Aorta (tissue), 5 donors: ENCODE measurements around the gene GLO1. TPM values are rescaled to one million over a fixed set of nuclear protein-coding genes. Genes with fewer than 3 reads are reported as not detected.

Experiments used
- ATAC-seq: fragments of 200-7000 bp; cut with Tn5 transposase; one replicate; pipeline ENCODE4 v1.9.1; 2022; ENCODE audit warnings: moderate library complexity; ENCODE audit not compliant: low FRiP score
- DNase-seq, 2 donors: peaks; one replicate each; pipeline ENCODE4 v3.0.0-alpha.2; 2020
- H3K27ac ChIP-seq, 2 donors: one replicate each; pipeline ENCODE4 v1.5.1; 2013; ENCODE audit warnings: low read length in 2 of 2, mild to moderate bottlenecking in 2 of 2, moderate library complexity in 2 of 2, control low read depth in 1 of 2, inconsistent platforms in 1 of 2, low read depth in 1 of 2
- H3K27me3 ChIP-seq, 2 donors: one replicate each; pipeline ENCODE4 v1.6.1; 2013; ENCODE audit warnings: control low read depth in 1 of 2, low read length in 1 of 2, mild to moderate bottlenecking in 1 of 2, moderate library complexity in 1 of 2; ENCODE audit not compliant: insufficient read depth in 2 of 2, control insufficient read depth in 1 of 2
- H3K36me3 ChIP-seq, 2 donors: one replicate each; pipeline ENCODE4 v1.6.1; 2013; ENCODE audit warnings: control low read depth in 1 of 2, low read length in 1 of 2, mild to moderate bottlenecking in 1 of 2; ENCODE audit not compliant: insufficient read depth in 2 of 2, control insufficient read depth in 1 of 2
- H3K4me1 ChIP-seq, 2 donors: one replicate each; pipeline ENCODE4 v1.6.1; 2013; ENCODE audit warnings: low read length in 2 of 2, control low read depth in 1 of 2, mild to moderate bottlenecking in 1 of 2, moderate library complexity in 1 of 2; ENCODE audit not compliant: insufficient read depth in 2 of 2, control insufficient read depth in 1 of 2
- H3K4me3 ChIP-seq, 2 donors: one replicate each; pipeline ENCODE4 v1.5.1; 2013; ENCODE audit warnings: low read length in 2 of 2, control low read depth in 1 of 2, mild to moderate bottlenecking in 1 of 2
- H3K9me3 ChIP-seq: one replicate; pipeline ENCODE4 v1.6.1; 2013; ENCODE audit warnings: mild to moderate bottlenecking, low read length; ENCODE audit not compliant: control insufficient read depth
- WGBS, 2 donors: extraction: QIAGEN DNeasy Blood & Tissue Kit; methylation state at CpG; one replicate each; pipeline ENCODE4 v1.1.7; 2013; 5-methylcytosine and 5-hydroxymethylcytosine counted together
- intact Hi-C, 2 donors: fragments of 100-400 bp; cut with DNase I; formaldehyde crosslinking; loops; one replicate each; pipeline versions ENCODE4 v1.14.2 to v1.15.0; 2022
- polyA plus RNA-seq, 2 donors: library from polyadenylated mRNA; stranded (reverse); fragments of 200-250 nt; gene quantifications; one replicate each; pipeline ENCODE4 v1.2.3, GENCODE V29; 2013
- total RNA-seq, 2 donors: library from RNA; stranded (reverse); fragmentation: NEBNext Ultra II Directional; extraction: Animal tissue kit (Norgen Biotek cat#: 25700); gene quantifications; one replicate each; pipeline ENCODE4 v1.2.1, GENCODE V29; 2021
- donor health status: healthy with polysubstance abuse.
- donor health status: Bipolar disorder and iron deficiency.
- donor health status: DM: no; HTN: no; CAD: no.
- donor health status: DM: no; HTN: no; CAD: no.
- donor health status: DM: yes; HTN: yes; CAD: no.

Gene GLO1
- total and polyA plus RNA-seq, 4 donors, result 43.1 to 94.3 (median 51.4) TPM

GRCh38 chr6:38697846-38698245, 5.1 kb downstream of the GLO1 start:
- Histone ChIP-seq H3K4me1 (no peaks in the 10 kb centered on the region), H3K9me3 (no peaks in the 10 kb centered on the region), H3K36me3 (no peaks in the 10 kb centered on the region), H3K27me3 (no peaks in the 10 kb centered on the region), H3K4me3 (no peak overlapping the region), H3K27ac (no peak overlapping the region)
- intact Hi-C loops, result no loop called here
- ATAC-seq (no peak), DNase-seq (no peak)
- WGBS, 2 donors, result 84 to 88% methylated on average over 3 of the region's 3 CpGs

- no peaks in the 10 kb centered on the region for H3K27me3 ChIP-seq
- H3K9me3 ChIP-seq, result no peaks in the 10 kb centered on the region
- no peak overlapping the region for H3K27ac ChIP-seq
- H3K4me3 ChIP-seq, result no peak overlapping the region
- H3K36me3 ChIP-seq, result no peaks in the 10 kb centered on the region
- DNase-seq (no peak), ATAC-seq (no peak)
- no peaks in the 10 kb centered on the region for H3K4me1 ChIP-seq
- intact Hi-C loops, result no loop called here
These were observed 6.6 kb downstream of the GLO1 start for GRCh38 chr6:38696345-38696744.

GRCh38 chr6:38695933-38696332, 7.0 kb downstream of the GLO1 start:
- ATAC-seq (no peak), DNase-seq (no peak)
- Histone ChIP-seq H3K4me3 (no peak overlapping the region), H3K27me3 (no peaks in the 10 kb centered on the region), H3K4me1 (no peaks in the 10 kb centered on the region), H3K9me3 (no peaks in the 10 kb centered on the region), H3K36me3 (no peaks in the 10 kb centered on the region), H3K27ac (no peak overlapping the region)
- intact Hi-C loops, result no loop called here
- WGBS, 2 donors, result 68 to 73% methylated on average over 1 of the region's 1 CpG

- H3K27ac ChIP-seq, result no peak overlapping the region
- H3K4me1 ChIP-seq, result no peaks in the 10 kb centered on the region
- no peaks in the 10 kb centered on the region for H3K27me3 ChIP-seq
- ATAC-seq, result no peak
- H3K4me3 ChIP-seq, result no peak overlapping the region
- no peaks in the 10 kb centered on the region for H3K36me3 ChIP-seq
- intact Hi-C loops, result no loop called here
- DNase-seq, result no peak
- WGBS, 2 donors, result 93 to 96% methylated on average over 2 of the region's 2 CpGs
- no peaks in the 10 kb centered on the region for H3K9me3 ChIP-seq
These were observed 7.6 kb downstream of the GLO1 start for GRCh38 chr6:38695227-38695900.

- no peak for ATAC-seq
- H3K4me1 ChIP-seq, result no peaks in the 10 kb centered on the region
- WGBS, 2 donors, result 72 to 80% methylated on average over 6 of the region's 6 CpGs
- H3K9me3 ChIP-seq, result no peaks in the 10 kb centered on the region
- no peaks in the 10 kb centered on the region for H3K36me3 ChIP-seq
- no peaks in the 10 kb centered on the region for H3K27me3 ChIP-seq
- H3K4me3 ChIP-seq, result no peak overlapping the region
- H3K27ac ChIP-seq, result no peak overlapping the region
- no peak for DNase-seq
- intact Hi-C loops, result no loop called here
These were observed 14.3 kb downstream of the GLO1 start for GRCh38 chr6:38688579-38689087.

- 91 to 97% methylated on average over 1 of the region's 1 CpG for WGBS, 2 donors
- no peak overlapping the region for H3K4me3 ChIP-seq
- DNase-seq (no peak), ATAC-seq (no peak)
- H3K9me3 ChIP-seq, result no peaks in the 10 kb centered on the region
- H3K36me3 ChIP-seq, result peaks cover 0 to 2% of the 10 kb centered on the region in 2 donors
- H3K4me1 ChIP-seq, result no peaks in the 10 kb centered on the region
- intact Hi-C loops, result no loop called here
- H3K27ac ChIP-seq, result no peak overlapping the region
- no peaks in the 10 kb centered on the region for H3K27me3 ChIP-seq
These were observed 15.4 kb downstream of the GLO1 start for GRCh38 chr6:38687549-38687948.

GRCh38 chr6:38687043-38687353, 15.9 kb downstream of the GLO1 start:
- 88 to 94% methylated on average over 2 of the region's 2 CpGs for WGBS, 2 donors
- Histone ChIP-seq H3K9me3 (no peaks in the 10 kb centered on the region), H3K27ac (no peak overlapping the region), H3K36me3 (peaks cover 0 to 2% of the 10 kb centered on the region in 2 donors), H3K27me3 (no peaks in the 10 kb centered on the region), H3K4me3 (no peak overlapping the region), H3K4me1 (no peaks in the 10 kb centered on the region)
- intact Hi-C loops, result no loop called here
- ATAC-seq, result no peak
- no peak for DNase-seq

- H3K9me3 ChIP-seq, result no peaks in the 10 kb centered on the region
- H3K4me1 ChIP-seq, result no peaks in the 10 kb centered on the region
- no peak overlapping the region for H3K27ac ChIP-seq
- H3K4me3 ChIP-seq, result no peak overlapping the region
- intact Hi-C loops, result no loop called here
- peaks cover 0 to 2% of the 10 kb centered on the region in 2 donors for H3K36me3 ChIP-seq
- no peaks in the 10 kb centered on the region for H3K27me3 ChIP-seq
- ATAC-seq (no peak), DNase-seq (no peak)
- WGBS, 2 donors, result 54 to 63% methylated on average over 4 of the region's 4 CpGs
These were observed 16.5 kb downstream of the GLO1 start for GRCh38 chr6:38686270-38687042.

- H3K27me3 ChIP-seq, result no peaks in the 10 kb centered on the region
These were observed 18.0 kb downstream of the GLO1 start for GRCh38 chr6:38684904-38685303.

More at GRCh38 chr6:38684904-38685303, 18.0 kb downstream of the GLO1 start:
- Histone ChIP-seq H3K4me1 (no peaks in the 10 kb centered on the region), H3K4me3 (no peak overlapping the region), H3K27ac (no peak overlapping the region), H3K9me3 (no peaks in the 10 kb centered on the region), H3K36me3 (peaks cover 0 to 2% of the 10 kb centered on the region in 2 donors)
- 96 to 97% methylated on average over 3 of the region's 3 CpGs for WGBS, 2 donors
- DNase-seq (no peak), ATAC-seq (no peak)
- intact Hi-C loops, result no loop called here
